Common myeloid progenitor, CD34-positive (primary cell): ENCODE measurements around the gene SGMS1.
A peak's percentile ranks its signal among the peaks of the same experiment; 100 is the strongest.
"Not testable (repeated sequence)": the region's sequence is repeated elsewhere in the genome, so short reads cannot be mapped to it uniquely, and the experiment has no call there.

Experiments
- CTCF ChIA-PET: fragments of 350-600 bp; sonication (Branson Sonifier 250); formaldehyde crosslinking; loops from one replicate; lab custom pipeline; 2021; ENCODE audit warnings: antibody characterized with exemption; lab: Charles Lee
- POLR2A ChIA-PET: fragments of 350-600 bp; sonication (Branson Sonifier 250); formaldehyde crosslinking; loops from one replicate; lab custom pipeline; 2021; ENCODE audit warnings: antibody characterized with exemption; lab: Charles Lee
- DNase-seq, 3 donors: peaks; one replicate each; pipeline versions ENCODE4 v3.0.0 to v3.0.0-alpha.2; 2013
- H3K27ac ChIP-seq, 2 experiments: 1 replicate in 1 of 2; 2 replicates in 1 of 2; pipeline ENCODE4 v1.7.0; 2013; ENCODE audit warnings: inconsistent platforms in 2 of 2, low read length in 2 of 2, mild to moderate bottlenecking in 2 of 2, low read depth in 1 of 2, moderate library complexity in 1 of 2; ENCODE audit not compliant: severe bottlenecking in 2 of 2, insufficient read depth in 1 of 2, poor library complexity in 1 of 2
- H3K27me3 ChIP-seq, 5 experiments: replicated peaks in 2 of 5; 1 replicate in 3 of 5; 2 replicates in 2 of 5; pipeline versions ENCODE4 v1.6.1 to v1.7.0; 2013; ENCODE audit warnings: low read length in 4 of 5, mild to moderate bottlenecking in 2 of 5, moderate library complexity in 2 of 5, inconsistent platforms in 1 of 5; ENCODE audit not compliant: insufficient read depth in 5 of 5, control insufficient read depth in 4 of 5
- H3K36me3 ChIP-seq, 4 experiments: 1 replicate in 2 of 4; 2 replicates in 2 of 4; pipeline versions ENCODE4 v1.6.1 to v1.7.0; 2013; ENCODE audit warnings: low read length in 3 of 4, control low read depth in 1 of 4, mild to moderate bottlenecking in 1 of 4; ENCODE audit not compliant: control insufficient read depth in 4 of 4, insufficient read depth in 4 of 4
- H3K4me1 ChIP-seq, 4 experiments: 1 replicate in 3 of 4; 2 replicates in 1 of 4; pipeline versions ENCODE4 v1.6.1 to v1.7.1; 2013; ENCODE audit warnings: low read length in 3 of 4, mild to moderate bottlenecking in 3 of 4, control low read depth in 1 of 4, inconsistent platforms in 1 of 4, moderate library complexity in 1 of 4; ENCODE audit not compliant: control insufficient read depth in 4 of 4, insufficient read depth in 4 of 4; ENCODE audit errors: control extremely low read depth in 1 of 4
- H3K4me3 ChIP-seq, 7 experiments: 1 replicate in 4 of 7; 2 replicates in 3 of 7; pipeline versions ENCODE4 v1.5.1 to v1.7.0; 2013; ENCODE audit warnings: mild to moderate bottlenecking in 7 of 7, low read length in 6 of 7, moderate library complexity in 6 of 7, inconsistent platforms in 2 of 7, low read depth in 2 of 7, control low read depth in 1 of 7; ENCODE audit not compliant: insufficient read depth in 4 of 7, control insufficient read depth in 1 of 7; ENCODE audit errors: extremely low read depth in 1 of 7
- H3K9me3 ChIP-seq, 5 experiments: 1 replicate in 4 of 5; 2 replicates in 1 of 5; pipeline versions ENCODE4 v1.6.1 to v1.7.1; 2013; ENCODE audit warnings: low read length in 4 of 5, mild to moderate bottlenecking in 2 of 5, inconsistent platforms in 1 of 5, low read depth in 1 of 5, moderate library complexity in 1 of 5; ENCODE audit not compliant: control insufficient read depth in 4 of 5, insufficient read depth in 2 of 5; ENCODE audit errors: control extremely low read depth in 1 of 5
- WGBS: methylation state at CpG from one replicate; pipeline ENCODE4 v1.1.5; 2013; ENCODE audit not compliant: insufficient coverage; 5-methylcytosine and 5-hydroxymethylcytosine counted together

Gene SGMS1

GRCh38 chr10:50379616-50380015 lies 244.1 kb downstream of the SGMS1 start:
- Histone ChIP-seq H3K9me3 (peaks cover 0 to 7% (median 0%) of the 10 kb centered on the region in 5 experiments), H3K36me3 (peaks cover 0 to 6% (median under 1%) of the 10 kb centered on the region in 4 experiments), H3K27ac (peak overlapping the region in 1 of 2 experiments; percentile 3), H3K4me3 (no peak overlapping the region), H3K27me3 (no peaks in the 10 kb centered on the region), H3K4me1 (peaks cover 5 to 20% (median 14%) of the 10 kb centered on the region in 4 experiments)
- ChIA-PET CTCF (no interaction called here), POLR2A (no interaction called here)
- 0% methylated on average over 1 of the region's 2 CpGs for WGBS
- DNase-seq, result peak in 2 of 3 donors; percentile 6 to 14

- Histone ChIP-seq H3K36me3 (peaks cover 0 to 6% (median 2%) of the 10 kb centered on the region in 4 experiments), H3K27me3 (no peaks in the 10 kb centered on the region), H3K4me3 (no peak overlapping the region), H3K9me3 (peaks cover 0 to 7% (median 0%) of the 10 kb centered on the region in 5 experiments), H3K4me1 (peaks cover 5 to 22% (median 18%) of the 10 kb centered on the region in 4 experiments), H3K27ac (no peak overlapping the region)
- no peak for DNase-seq
- POLR2A ChIA-PET, result no interaction called here
- CTCF ChIA-PET, result no interaction called here
- WGBS, result no CpG with 5 or more reads among the region's 2 CpGs
Measured at GRCh38 chr10:50375745-50376144, 248.0 kb downstream of the SGMS1 start.

GRCh38 chr10:50375051-50375452 lies 248.7 kb downstream of the SGMS1 start:
- Histone ChIP-seq H3K4me3 (no peak overlapping the region), H3K27me3 (no peaks in the 10 kb centered on the region), H3K27ac (no peak overlapping the region), H3K4me1 (peaks cover 5 to 22% (median 16%) of the 10 kb centered on the region in 4 experiments), H3K36me3 (peaks cover 0 to 6% (median 2%) of the 10 kb centered on the region in 4 experiments), H3K9me3 (peaks cover 0 to 7% (median 0%) of the 10 kb centered on the region in 5 experiments)
- POLR2A ChIA-PET, result no interaction called here
- CTCF ChIA-PET, result interaction anchor here (1.4 to 1.8 kb wide), 2 partner anchors 10 to 12 kb away, joined by 4 to 6 read pairs; no protein-coding TSS in a partner anchor
- peak; percentile 16 to 41 (median 38) for DNase-seq

GRCh38 chr10:50373821-50374501 lies 249.8 kb downstream of the SGMS1 start:
- CTCF ChIA-PET, result interaction anchor here (0.7 to 2.3 kb wide), 5 partner anchors 10 to 49 kb away, joined by 3 to 7 read pairs (median 4); no protein-coding TSS in a partner anchor
- Histone ChIP-seq H3K9me3 (peaks cover 0 to 7% (median 0%) of the 10 kb centered on the region in 5 experiments), H3K36me3 (peaks cover 0 to 6% (median 3%) of the 10 kb centered on the region in 4 experiments), H3K4me3 (no peak overlapping the region), H3K27me3 (no peaks in the 10 kb centered on the region), H3K27ac (no peak overlapping the region), H3K4me1 (peaks cover 5 to 17% (median 10%) of the 10 kb centered on the region in 4 experiments)
- POLR2A ChIA-PET, result no interaction called here
- 100% methylated on average over 1 of the region's 1 CpG for WGBS
- no peak for DNase-seq

- Histone ChIP-seq H3K27ac (no peak overlapping the region), H3K9me3 (peaks cover 0 to 3% (median 0%) of the 10 kb centered on the region in 5 experiments), H3K36me3 (peaks cover 0 to 3% (median under 1%) of the 10 kb centered on the region in 4 experiments), H3K4me3 (no peak overlapping the region), H3K4me1 (peaks cover under 1 to 9% (median 5%) of the 10 kb centered on the region in 4 experiments), H3K27me3 (no peaks in the 10 kb centered on the region)
- no CpG with 5 or more reads among the region's 1 CpG for WGBS
- ChIA-PET CTCF (no interaction called here), POLR2A (no interaction called here)
- DNase-seq, result no peak
Measured at GRCh38 chr10:50369931-50370330, 253.8 kb downstream of the SGMS1 start.

- WGBS, result 100% methylated on average over 1 of the region's 1 CpG
- no peak overlapping the region for H3K4me3 ChIP-seq
- peaks cover 0 to 3% (median 0%) of the 10 kb centered on the region in 5 experiments for H3K9me3 ChIP-seq
- CTCF ChIA-PET, result interaction anchor here (0.9 to 2.7 kb wide), 15 partner anchors 8 to 185 kb away, joined by 3 to 33 read pairs (median 4); no protein-coding TSS in a partner anchor
- H3K27me3 ChIP-seq, result no peaks in the 10 kb centered on the region
- no peak overlapping the region for H3K27ac ChIP-seq
- peaks cover 0 to 3% (median under 1%) of the 10 kb centered on the region in 4 experiments for H3K36me3 ChIP-seq
- peak; percentile 25 to 35 (median 31) for DNase-seq
- POLR2A ChIA-PET, result no interaction called here
- H3K4me1 ChIP-seq, result peaks cover 0 to 5% (median 2%) of the 10 kb centered on the region in 4 experiments
Measured at GRCh38 chr10:50367732-50368131, 256.0 kb downstream of the SGMS1 start.

GRCh38 chr10:50366421-50366820 lies 257.3 kb downstream of the SGMS1 start:
- H3K4me1 ChIP-seq, H3K27ac ChIP-seq, H3K9me3 ChIP-seq, DNase-seq, H3K27me3 ChIP-seq, H3K36me3 ChIP-seq, POLR2A ChIA-PET, H3K4me3 ChIP-seq: not testable (repeated sequence)
- no CpG with 5 or more reads among the region's 4 CpGs for WGBS
- CTCF ChIA-PET, result interaction anchor here (1.1 kb wide), 1 partner anchor 77 kb away, joined by 3 read pairs; no protein-coding TSS in a partner anchor
